GM12891 (cell line): ENCODE measurements around the gene AGBL1.

ENCODE experiments used
- POLR2A ChIP-seq: IDR thresholded peaks from 2 replicates; pipeline ENCODE4 v1.6.1; 2011; ENCODE audit warnings: low read depth, low read length, control low read depth
- POLR2AphosphoS5 ChIP-seq: IDR thresholded peaks from 2 replicates; pipeline ENCODE4 v1.6.1; 2011; ENCODE audit warnings: low read depth, low read length, control low read depth
- SPI1 ChIP-seq: IDR thresholded peaks from 2 replicates; pipeline ENCODE4 v1.6.1; 2011; ENCODE audit warnings: low read depth, low read length, control low read depth
- TAF1 ChIP-seq: IDR thresholded peaks from 2 replicates; pipeline ENCODE4 v1.6.1; 2011; ENCODE audit warnings: low read depth, low read length, control low read depth

DNA sequence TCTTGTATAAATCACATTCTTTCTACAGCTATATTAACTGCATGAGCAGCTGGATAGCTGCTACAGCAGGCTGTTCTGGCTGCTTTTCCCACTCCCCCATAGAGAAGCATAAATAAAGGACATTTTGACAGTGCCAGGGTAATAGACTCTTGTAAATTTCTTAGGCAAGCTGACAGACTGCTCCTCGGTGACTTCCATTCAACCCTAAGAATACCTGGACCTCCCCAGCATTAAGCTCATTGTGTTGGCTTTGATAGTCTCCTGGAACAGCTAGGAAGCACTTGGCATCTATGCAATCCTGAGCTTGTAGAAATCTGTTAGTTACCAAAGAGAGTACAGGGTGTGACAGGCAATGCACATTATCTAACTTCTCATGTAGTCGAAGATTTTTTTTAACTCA, 475.4 kb downstream of the AGBL1 start:
- no peak for TF ChIP-seq POLR2AphosphoS5
- TF ChIP-seq POLR2A: no peak
- TF ChIP-seq TAF1: no peak
- no peak for TF ChIP-seq SPI1
